Measurements from ENCODE around the gene TSC2.
"Not testable (repeated sequence)": the region's sequence is repeated elsewhere in the genome, so short reads cannot be mapped to it uniquely, and the experiment has no call there.

Gene TSC2

GRCh38 chr16:2011726-2012125 is 36.1 kb upstream of the TSC2 start:
- not testable (repeated sequence) for DNase-seq

GRCh38 chr16:2013527-2013926 is 34.3 kb upstream of the TSC2 start:
- DNase-seq: no peak

GRCh38 chr16:2015117-2015946 is 32.5 kb upstream of the TSC2 start:
- no peak for DNase-seq

GRCh38 chr16:2015947-2016208 is 31.9 kb upstream of the TSC2 start:
- no peak for DNase-seq

- DNase-seq: no peak
Observed at GRCh38 chr16:2016407-2016922, 31.3 kb upstream of the TSC2 start.

GRCh38 chr16:2019518-2019920 is 28.3 kb upstream of the TSC2 start, which contains the start of gene NPW:
Gene NPW, plus strand, starts transcription at chr16:2019785.
- no peak for DNase-seq

GRCh38 chr16:2019921-2020831 is 27.6 kb upstream of the TSC2 start:
- DNase-seq: no peak

- no peak for DNase-seq
Observed at GRCh38 chr16:2022723-2023091, 25.1 kb upstream of the TSC2 start.

GRCh38 chr16:2023092-2024031 is 24.4 kb upstream of the TSC2 start:
- peak; percentile 98 for DNase-seq

GRCh38 chr16:2024032-2024420 is 23.8 kb upstream of the TSC2 start:
- no peak for DNase-seq

- no peak for DNase-seq
Observed at GRCh38 chr16:2025251-2025650, 22.5 kb upstream of the TSC2 start.

GRCh38 chr16:2025878-2026460 is 21.8 kb upstream of the TSC2 start:
- no peak for DNase-seq

- DNase-seq: no peak
Observed at GRCh38 chr16:2026461-2027023, 21.2 kb upstream of the TSC2 start, which contains the start of gene NHERF2. Gene NHERF2, plus strand, starts transcription at chr16:2026902. Its CDS starts 104 bp downstream, at chr16:2027006.

GRCh38 chr16:2027024-2028010 is 20.5 kb upstream of the TSC2 start:
- no peak for DNase-seq

- no peak for DNase-seq
Observed at GRCh38 chr16:2028146-2028545, 19.6 kb upstream of the TSC2 start.

- DNase-seq: no peak
Observed at GRCh38 chr16:2028620-2029220, 19.1 kb upstream of the TSC2 start.

GRCh38 chr16:2029350-2029749 is 18.4 kb upstream of the TSC2 start:
- no peak for DNase-seq

- DNase-seq: no peak
Observed at GRCh38 chr16:2030036-2030435, 17.7 kb upstream of the TSC2 start.

- no peak for DNase-seq
Observed at GRCh38 chr16:2031081-2031577, 16.7 kb upstream of the TSC2 start.
